ENCODE results near the gene HOXD9. TPM values are rescaled to one million over a fixed set of nuclear protein-coding genes. Genes with fewer than 3 reads are reported as not detected.

Gene HOXD9
- polyA plus RNA-seq, 10 donors, result 4.8 to 11.5 (median 5.7) TPM

GRCh38 chr2:176124110-176124946 is 1.8 kb downstream of the HOXD9 start:
- DNase-seq, result no peak

GRCh38 chr2:176124947-176125771 is 2.6 kb downstream of the HOXD9 start:
- no peak for DNase-seq

- DNase-seq, result no peak
Observed at GRCh38 chr2:176125772-176126054, 3.2 kb downstream of the HOXD9 start.

- DNase-seq, result peak in 2 of 3 donors; percentile 87 to 88
Observed at GRCh38 chr2:176126929-176127773, 4.6 kb downstream of the HOXD9 start.

- no peak for DNase-seq
Observed at GRCh38 chr2:176127774-176128072, 5.2 kb downstream of the HOXD9 start.

GRCh38 chr2:176128172-176128981 is 5.9 kb downstream of the HOXD9 start:
- DNase-seq, result peak in 2 of 3 donors; percentile 76 to 93

- DNase-seq, result peak; percentile 92 to 96 (median 94)
Observed at GRCh38 chr2:176128982-176129796, 6.7 kb downstream of the HOXD9 start, which contains the start of gene HOXD8. TSS of gene HOXD8 (plus strand) at chr2:176129705. CDS start at chr2:176130367, 662 bp downstream.

- no peak for DNase-seq
Observed at GRCh38 chr2:176129813-176130146, 7.3 kb downstream of the HOXD9 start.

- peak in 2 of 3 donors; percentile 89 to 90 for DNase-seq
Observed at GRCh38 chr2:176130147-176130956, 7.8 kb downstream of the HOXD9 start.

- DNase-seq, result peak in 1 of 3 donors; percentile 61
Observed at GRCh38 chr2:176130957-176131847, 8.7 kb downstream of the HOXD9 start.

GRCh38 chr2:176131848-176132158 is 9.3 kb downstream of the HOXD9 start:
- no peak for DNase-seq

GRCh38 chr2:176132205-176133171 is 10.0 kb downstream of the HOXD9 start:
- peak in 1 of 3 donors; percentile 84 for DNase-seq

- peak in 2 of 3 donors; percentile 67 to 75 for DNase-seq
Observed at GRCh38 chr2:176133389-176133788, 10.9 kb downstream of the HOXD9 start.

- DNase-seq, result no peak
Observed at GRCh38 chr2:176134035-176134434, 11.5 kb downstream of the HOXD9 start.

GRCh38 chr2:176135035-176135440 is 12.5 kb downstream of the HOXD9 start:
- peak in 1 of 3 donors; percentile 69 for DNase-seq

- DNase-seq, result peak; percentile 76 to 89 (median 79)
Observed at GRCh38 chr2:176136374-176137251, 14.1 kb downstream of the HOXD9 start.

Measured in muscle of back (tissue), 11 donors.